Mucosa of descending colon (tissue), 3 donors: ENCODE data around the gene SDK2. TPM values are rescaled to one million over a fixed set of nuclear protein-coding genes. Genes with fewer than 3 reads are reported as not detected.

Experiments used
- ATAC-seq: fragments of 200-7000 bp; cut with Tn5 transposase; one replicate; pipeline ENCODE4 v1.9.1; 2020; ENCODE audit warnings: mild to moderate bottlenecking, moderate library complexity
- DNase-seq, 3 donors: peaks; one replicate each; pipeline ENCODE4 v3.0.0-alpha.2; 2020
- H3K36me3 ChIP-seq: fragments of 200-600 bp; one replicate; pipeline ENCODE4 v1.8.0; 2021; ENCODE audit warnings: low read depth, mild to moderate bottlenecking
- H3K4me1 ChIP-seq: fragments of 200-600 bp; one replicate; pipeline ENCODE4 v1.8.0; 2021; ENCODE audit warnings: low read depth, mild to moderate bottlenecking
- H3K4me3 ChIP-seq: fragments of 200-600 bp; one replicate; pipeline ENCODE4 v1.8.0; 2021; ENCODE audit warnings: mild to moderate bottlenecking
- H3K9me3 ChIP-seq: fragments of 200-600 bp; one replicate; pipeline ENCODE4 v1.8.0; 2021; ENCODE audit warnings: mild to moderate bottlenecking
- CTCF ChIP-seq: fragments of 200-600 bp; IDR thresholded peaks from one replicate; pipeline ENCODE4 v1.8.0; 2022; ENCODE audit warnings: antibody characterized with exemption, mild to moderate bottlenecking
- intact Hi-C, 2 donors: fragments of 100-400 bp; cut with DNase I in 1 of 2; cut with micrococcal nuclease in 1 of 2; formaldehyde crosslinking; loops; one replicate each; pipeline versions ENCODE4 v1.11.0 to v1.11.1; 2022; cut with DNase I, micrococcal nuclease
- total RNA-seq, 3 donors: library from RNA; stranded (reverse); fragmentation: NEBNext Ultra II Directional in 2 of 3; extraction: Animal tissue kit (Norgen Biotek cat#: 25700) in 2 of 3; gene quantifications; one replicate each; pipeline versions ENCODE4 v1.2.1 to v1.2.4, GENCODE V29; 2021 to 2023
- donor health status: DM: no; HTN: no; CAD: no; lungs with moderate emphysema.
- donor health status: DM: no; HTN: no; CAD: no.
- donor health status: DM: no; HTN: yes; CAD: no.

SDK2 gene
- total RNA-seq, 3 donors from 2014 or later, result 1.2 to 1.6 (median 1.3) TPM

- DNase-seq (no peak), ATAC-seq (no peak)
- no peaks in the 10 kb centered on the region for H3K9me3 ChIP-seq
- H3K36me3 ChIP-seq, result no peaks in the 10 kb centered on the region
- TF ChIP-seq CTCF, result no peak
- no peak overlapping the region for H3K4me3 ChIP-seq
- no peaks in the 10 kb centered on the region for H3K4me1 ChIP-seq
- intact Hi-C loops, result no loop called here
Measured at GRCh38 chr17:73466704-73467433, 177.4 kb downstream of the SDK2 start.

GRCh38 chr17:73465953-73466230 is 178.4 kb downstream of the SDK2 start:
- Histone ChIP-seq H3K4me1 (no peaks in the 10 kb centered on the region), H3K9me3 (no peaks in the 10 kb centered on the region), H3K4me3 (no peak overlapping the region), H3K36me3 (no peaks in the 10 kb centered on the region)
- no peak for DNase-seq
- intact Hi-C loops, result no loop called here
- ATAC-seq, result no peak
- no peak for TF ChIP-seq CTCF

DNA sequence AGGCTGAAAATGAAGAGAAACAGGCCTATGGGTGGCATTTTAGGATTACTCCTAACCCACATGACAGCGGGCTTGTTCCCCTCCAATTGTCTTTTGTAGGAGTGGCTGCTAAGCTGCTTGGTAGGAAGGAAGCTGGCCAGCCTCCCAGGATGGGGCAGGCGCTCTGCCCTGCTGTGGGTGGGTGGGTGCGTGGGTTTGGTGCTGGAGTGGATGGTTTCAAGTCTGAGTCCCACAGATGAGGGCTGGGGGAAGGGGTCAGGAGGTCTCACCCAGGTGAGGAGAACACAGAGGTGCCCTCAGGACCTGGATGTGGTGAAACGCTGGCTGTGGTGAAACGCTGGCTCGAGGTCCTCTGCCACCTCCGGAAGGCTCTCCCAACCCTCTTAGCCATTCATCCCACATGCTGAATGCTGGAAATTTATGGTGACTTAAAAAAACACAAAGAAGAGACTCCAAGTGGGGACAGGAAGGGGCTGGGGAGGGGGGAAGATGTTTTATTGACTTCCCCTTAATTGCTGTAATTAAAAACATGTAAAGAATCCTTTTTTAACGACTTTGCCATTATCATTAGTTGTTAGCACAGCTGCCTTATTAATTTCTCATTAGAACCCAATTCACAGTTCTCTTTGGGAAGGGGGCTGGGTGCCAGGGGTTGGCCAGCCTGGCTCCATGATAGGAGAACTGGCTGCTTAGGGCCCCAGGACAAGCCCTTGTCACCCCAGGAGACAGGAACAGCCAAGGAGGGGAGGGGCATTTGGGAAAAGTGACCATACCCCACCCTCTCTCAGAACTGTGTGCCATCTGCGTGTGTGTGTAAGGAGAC is 178.9 kb downstream of the SDK2 start:
- ATAC-seq, result no peak
- intact Hi-C loops, result no loop called here
- no peaks in the 10 kb centered on the region for H3K9me3 ChIP-seq
- DNase-seq, result no peak
- no peak overlapping the region for H3K4me3 ChIP-seq
- H3K4me1 ChIP-seq, result no peaks in the 10 kb centered on the region
- H3K36me3 ChIP-seq, result no peaks in the 10 kb centered on the region
- TF ChIP-seq CTCF, result no peak

GRCh38 chr17:73464447-73464846 is 179.8 kb downstream of the SDK2 start:
- DNase-seq (no peak), ATAC-seq (no peak)
- TF ChIP-seq CTCF, result no peak
- H3K4me3 ChIP-seq, result no peak overlapping the region
- H3K4me1 ChIP-seq, result no peaks in the 10 kb centered on the region
- H3K36me3 ChIP-seq, result no peaks in the 10 kb centered on the region
- intact Hi-C loops, result no loop called here
- no peaks in the 10 kb centered on the region for H3K9me3 ChIP-seq

GRCh38 chr17:73463821-73464220 is 180.4 kb downstream of the SDK2 start:
- ATAC-seq (no peak), DNase-seq (no peak)
- no peaks in the 10 kb centered on the region for H3K9me3 ChIP-seq
- intact Hi-C loops, result no loop called here
- H3K36me3 ChIP-seq, result no peaks in the 10 kb centered on the region
- no peaks in the 10 kb centered on the region for H3K4me1 ChIP-seq
- H3K4me3 ChIP-seq, result no peak overlapping the region
- no peak for TF ChIP-seq CTCF
